PC-3 (cell line): ENCODE data around the gene TSEN54. TPM values are rescaled to one million over a fixed set of nuclear protein-coding genes. Genes with fewer than 3 reads are reported as not detected.

Source experiments
- ATAC-seq: fragments of 200-7000 bp; cut with Tn5 transposase; 2 replicates; pipeline ENCODE4 v1.9.1; 2020; ENCODE audit warnings: mild to moderate bottlenecking, moderate library complexity
- BruUV-seq: library from RNA; stranded (reverse); fragments of 400-500 nt; replicated peaks from 2 replicates; lab custom pipeline; 2021; lab: Mats Ljungman, UMichigan
- CTCF ChIA-PET: fragments of 300-600 bp; sonication (Branson Sonifier 250); formaldehyde crosslinking; loops from one replicate; lab custom pipeline; 2022; ENCODE audit warnings: antibody characterized with exemption; lab: Charles Lee
- POLR2A ChIA-PET: fragments of 300-600 bp; sonication (Branson Sonifier 250); formaldehyde crosslinking; loops from one replicate; lab custom pipeline; 2022; ENCODE audit warnings: antibody characterized with exemption; ENCODE audit not compliant: unreplicated experiment; lab: Charles Lee
- DNase-seq: peaks from one replicate; pipeline ENCODE4 v3.0.0-alpha.2; 2015
- H2AFZ ChIP-seq: fragments of 300-600 bp; sonication (generic); 2 replicates; pipeline ENCODE4 v1.6.0; 2016; ENCODE audit warnings: antibody characterized with exemption, low read length
- H3F3A ChIP-seq: fragments of 300-600 bp; sonication (generic); one replicate; pipeline ENCODE4 v1.6.0; 2017; ENCODE audit warnings: antibody characterized with exemption, low read length, control low read depth, mild to moderate bottlenecking; ENCODE audit not compliant: unreplicated experiment
- H3K27ac ChIP-seq: fragments of 300-600 bp; sonication (generic); 2 replicates; pipeline ENCODE4 v1.5.1; 2016; ENCODE audit warnings: mild to moderate bottlenecking, low read length
- H3K27me3 ChIP-seq: fragments of 300-600 bp; sonication (generic); 2 replicates; pipeline ENCODE4 v1.6.1; 2016; ENCODE audit warnings: low read length, mixed read lengths
- H3K36me3 ChIP-seq: fragments of 300-600 bp; sonication (generic); 2 replicates; pipeline ENCODE4 v1.6.1; 2016; ENCODE audit warnings: low read depth, mixed run types, low read length, mixed read lengths
- H3K4me1 ChIP-seq: fragments of 300-600 bp; sonication (generic); 2 replicates; pipeline ENCODE4 v1.5.1; 2016; ENCODE audit warnings: low read length; ENCODE audit not compliant: insufficient read depth
- H3K4me2 ChIP-seq: fragments of 300-600 bp; sonication (generic); 2 replicates; pipeline ENCODE4 v1.6.0; 2016; ENCODE audit warnings: low read length
- H3K4me3 ChIP-seq: fragments of 300-600 bp; sonication (generic); 2 replicates; pipeline ENCODE4 v1.5.1; 2016; ENCODE audit warnings: mild to moderate bottlenecking, low read length, mixed read lengths
- H3K79me2 ChIP-seq: fragments of 300-600 bp; sonication (generic); 2 replicates; pipeline ENCODE4 v1.6.1; 2017; ENCODE audit warnings: low read length, mixed read lengths
- H3K9ac ChIP-seq: fragments of 300-600 bp; sonication (generic); 2 replicates; pipeline ENCODE4 v1.6.0; 2016; ENCODE audit warnings: mild to moderate bottlenecking, low read length
- H3K9me2 ChIP-seq: fragments of 300-600 bp; sonication (generic); replicated peaks from 2 replicates; pipeline ENCODE4 v1.6.1; 2016; ENCODE audit warnings: mixed run types, low read length, mixed read lengths
- H3K9me3 ChIP-seq: fragments of 300-600 bp; sonication (generic); 2 replicates; pipeline ENCODE4 v1.6.1; 2016; ENCODE audit warnings: low read length, mixed read lengths
- H4K20me1 ChIP-seq: fragments of 300-600 bp; sonication (generic); 2 replicates; pipeline ENCODE4 v1.6.1; 2016; ENCODE audit warnings: low read length, mixed read lengths
- EZH2 ChIP-seq: fragments of 300-600 bp; sonication (generic); IDR thresholded peaks from one replicate; pipeline ENCODE4 v1.6.1; 2017; ENCODE audit warnings: antibody characterized with exemption, mild to moderate bottlenecking, low read length; ENCODE audit not compliant: unreplicated experiment
- EZH2phosphoT487 ChIP-seq: fragments of 300-600 bp; sonication (generic); IDR thresholded peaks from 2 replicates; pipeline ENCODE4 v1.6.1; 2018; ENCODE audit warnings: mild to moderate bottlenecking, antibody characterized with exemption, low read length, borderline replicate concordance
- intact Hi-C: fragments of 100-400 bp; cut with micrococcal nuclease; formaldehyde crosslinking; loops from 2 replicates; pipeline ENCODE4 v1.9.0; 2023
- total RNA-seq: library from RNA; depleted of rRNA; stranded (reverse); fragments of >200 nt; gene quantifications from 2 replicates; pipeline ENCODE4 v1.2.3, GENCODE V29; 2014
- TF ChIP-seq, protein P1 (sequence below): fragments of 300-600 bp; sonication (generic); conservative IDR thresholded peaks from 2 replicates; pipeline ENCODE4 v1.5.1; 2017; ENCODE audit warnings: antibody characterized with exemption, low read depth, mild to moderate bottlenecking, low read length

Gene TSEN54
- total RNA-seq, 1 experiment from 2014 or later: 61.6 TPM

GRCh38 chr17:75524269-75524969, 8.1 kb downstream of the TSEN54 start:
- Histone ChIP-seq H3K27me3 (no peaks in the 10 kb centered on the region), H3K4me2 (peak overlapping the region; percentile 92), H3K4me3 (peak overlapping the region; percentile 84), H4K20me1 (no peaks in the 10 kb centered on the region), H3K9ac (peak overlapping the region; percentile 72), H3F3A (no peaks in the 10 kb centered on the region), H3K36me3 (peaks cover 4% of the 10 kb centered on the region; the same call in 1 of the 2 replicates), H3K27ac (no peak overlapping the region), H3K79me2 (peaks cover 33% of the 10 kb centered on the region), H3K9me2 (no peaks in the 10 kb centered on the region), H3K4me1 (peaks cover 13% of the 10 kb centered on the region), H2AFZ (peak overlapping the region; percentile 93), H3K9me3 (no peaks in the 10 kb centered on the region)
- TF ChIP-seq, protein P1, sequence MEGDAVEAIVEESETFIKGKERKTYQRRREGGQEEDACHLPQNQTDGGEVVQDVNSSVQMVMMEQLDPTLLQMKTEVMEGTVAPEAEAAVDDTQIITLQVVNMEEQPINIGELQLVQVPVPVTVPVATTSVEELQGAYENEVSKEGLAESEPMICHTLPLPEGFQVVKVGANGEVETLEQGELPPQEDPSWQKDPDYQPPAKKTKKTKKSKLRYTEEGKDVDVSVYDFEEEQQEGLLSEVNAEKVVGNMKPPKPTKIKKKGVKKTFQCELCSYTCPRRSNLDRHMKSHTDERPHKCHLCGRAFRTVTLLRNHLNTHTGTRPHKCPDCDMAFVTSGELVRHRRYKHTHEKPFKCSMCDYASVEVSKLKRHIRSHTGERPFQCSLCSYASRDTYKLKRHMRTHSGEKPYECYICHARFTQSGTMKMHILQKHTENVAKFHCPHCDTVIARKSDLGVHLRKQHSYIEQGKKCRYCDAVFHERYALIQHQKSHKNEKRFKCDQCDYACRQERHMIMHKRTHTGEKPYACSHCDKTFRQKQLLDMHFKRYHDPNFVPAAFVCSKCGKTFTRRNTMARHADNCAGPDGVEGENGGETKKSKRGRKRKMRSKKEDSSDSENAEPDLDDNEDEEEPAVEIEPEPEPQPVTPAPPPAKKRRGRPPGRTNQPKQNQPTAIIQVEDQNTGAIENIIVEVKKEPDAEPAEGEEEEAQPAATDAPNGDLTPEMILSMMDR: no peak
- TF ChIP-seq EZH2phosphoT487 (no peak), EZH2 (no peak)
- BruUV-seq: TSS peak; percentile 58
- ATAC-seq: no peak
- POLR2A ChIA-PET: interaction anchor here (0.5 to 0.6 kb wide), 2 partner anchors 8 to 121 kb away, joined by 3 to 7 read pairs; a partner anchor contains a TSS
- CTCF ChIA-PET: interaction anchor here (0.6 to 1.6 kb wide), 10 partner anchors 8 to 331 kb away, joined by 3 to 15 read pairs (median 4); partner anchors contain the start of genes TSEN54 and WBP2
- intact Hi-C loops: loop anchor here (2.0 kb wide), 1 partner anchor 24 kb away; no protein-coding TSS in a partner anchor
- DNase-seq: no peak

- H3K4me3 ChIP-seq: peak within 1 kb of the TSS; percentile 84
- peak within 1 kb of the TSS; percentile 93 for H2AFZ ChIP-seq
- H3K27me3 ChIP-seq: no peaks in the 10 kb centered on the region
- POLR2A ChIA-PET: interaction anchor here (0.5 to 0.6 kb wide), 4 partner anchors 8 to 1638 kb away, joined by 3 to 7 read pairs (median 6); a partner anchor contains a TSS
- no peaks in the 10 kb centered on the region for H3K9me2 ChIP-seq
- intact Hi-C loops: loop anchor here (2.0 kb wide), 1 partner anchor 24 kb away; no protein-coding TSS in a partner anchor
- H3K36me3 ChIP-seq: peaks cover 4% of the 10 kb centered on the region; the same call in 1 of the 2 replicates
- H3K9ac ChIP-seq: peak within 1 kb of the TSS; percentile 72
- peak; percentile 98 for DNase-seq
- H3K4me1 ChIP-seq: peaks cover 13% of the 10 kb centered on the region
- no peaks in the 10 kb centered on the region for H3F3A ChIP-seq
- H3K4me2 ChIP-seq: peak within 1 kb of the TSS; percentile 92
- peaks cover 37% of the 10 kb centered on the region for H3K79me2 ChIP-seq
- TF ChIP-seq, protein P1: peak; percentile 69
- TF ChIP-seq EZH2phosphoT487 (no peak), EZH2 (no peak)
- no peaks in the 10 kb centered on the region for H3K9me3 ChIP-seq
- BruUV-seq: no TSS peak
- no peaks in the 10 kb centered on the region for H4K20me1 ChIP-seq
- peak; percentile 82 for ATAC-seq
- H3K27ac ChIP-seq: peak within 1 kb of the TSS; percentile 75
- CTCF ChIA-PET: interaction anchor here (0.5 to 1.6 kb wide), 20 partner anchors 9 to 593 kb away, joined by 3 to 15 read pairs (median 4); partner anchors contain the start of genes TSEN54 and WBP2
Observed at GRCh38 chr17:75524970-75525805, 8.9 kb downstream of the TSEN54 start, which contains the start of gene LLGL2. LLGL2 (plus strand) TSS chr17:75525697; CDS start chr17:75543427, 17,730 bp downstream.
